Prostate gland (tissue), 2 donors: Measurements from ENCODE around the gene GNA12. TPM values are rescaled to one million over a fixed set of nuclear protein-coding genes. Genes with fewer than 3 reads are reported as not detected.

Experiments used
- DNase-seq: peaks from one replicate; pipeline ENCODE4 v3.0.0-alpha.2; 2019; ENCODE audit warnings: low spot score
- H3K27ac ChIP-seq, 2 donors: fragments of 200-600 bp; sonication (generic); 2 replicates each; pipeline ENCODE4 v1.5.1; 2017 to 2019
- H3K27me3 ChIP-seq: fragments of 200-600 bp; sonication (generic); replicated peaks from 2 replicates; pipeline ENCODE4 v1.5.1; 2019; ENCODE audit not compliant: insufficient read depth
- H3K36me3 ChIP-seq, 2 donors: fragments of 200-600 bp; sonication (generic); 1 replicate in 1 of 2; 2 replicates in 1 of 2; pipeline versions ENCODE4 v1.5.1 to v1.8.1; 2017 to 2019
- H3K4me1 ChIP-seq: fragments of 200-600 bp; sonication (generic); replicated peaks from 2 replicates; pipeline ENCODE4 v1.5.1; 2019
- H3K4me3 ChIP-seq, 2 donors: fragments of 200-600 bp; sonication (generic); 2 replicates each; pipeline ENCODE4 v1.5.1; 2017 to 2019
- H3K9me3 ChIP-seq: fragments of 200-600 bp; sonication (generic); 2 replicates; pipeline ENCODE4 v1.5.1; 2017
- CTCF ChIP-seq, 4 experiments: fragments of 200-600 bp in 2 of 4; fragments of 450-650 bp in 2 of 4; sonication (generic) in 2 of 4; IDR thresholded peaks; 1 replicate in 3 of 4; 2 replicates in 1 of 4; pipeline ENCODE4 v1.5.1; 2016 to 2019; ENCODE audit warnings: antibody characterized with exemption in 4 of 4, mild to moderate bottlenecking in 2 of 4, moderate library complexity in 2 of 4
- POLR2A ChIP-seq: fragments of 450-650 bp; IDR thresholded peaks from one replicate; pipeline ENCODE4 v1.6.1; 2016; ENCODE audit warnings: antibody characterized with exemption, mild to moderate bottlenecking
- POLR2AphosphoS5 ChIP-seq: sonication (generic); formaldehyde crosslinking; IDR thresholded peaks from one replicate; pipeline ENCODE4 v1.6.1; 2017; ENCODE audit warnings: antibody characterized with exemption
- WGBS: methylation state at CpG from one replicate; pipeline ENCODE4 v1.1.5; 2018; 5-methylcytosine and 5-hydroxymethylcytosine counted together
- intact Hi-C: fragments of 100-400 bp; cut with DNase I; formaldehyde crosslinking; loops from one replicate; pipeline ENCODE4 v1.14.2; 2022
- total RNA-seq, 2 donors: library from RNA; depleted of rRNA; stranded (reverse); fragments of >200 nt; gene quantifications; one replicate each; pipeline ENCODE4 v1.1.0, GENCODE V29; 2016

GNA12 gene
- total RNA-seq, 2 donors from 2014 or later, result 22.6 to 102 TPM

GRCh38 chr7:2774280-2774679 is 69.8 kb downstream of the GNA12 start:
- Histone ChIP-seq H3K27ac (no peak overlapping the region), H3K4me1 (no peaks in the 10 kb centered on the region), H3K36me3 (no peaks in the 10 kb centered on the region), H3K4me3 (no peak overlapping the region), H3K9me3 (no peaks in the 10 kb centered on the region), H3K27me3 (no peaks in the 10 kb centered on the region)
- TF ChIP-seq POLR2AphosphoS5, result no peak
- TF ChIP-seq CTCF (IDR thresholded peaks at IDR 0.05), result no peak
- no peak for TF ChIP-seq POLR2A
- no peak for DNase-seq
- intact Hi-C loops, result no loop called here
- 62% methylated on average over 6 of the region's 6 CpGs for WGBS

GRCh38 chr7:2773608-2774007 is 70.5 kb downstream of the GNA12 start:
- TF ChIP-seq POLR2A (no peak), CTCF (IDR thresholded peaks at IDR 0.05) (no peak), POLR2AphosphoS5 (no peak)
- no peaks in the 10 kb centered on the region for H3K4me1 ChIP-seq
- H3K27me3 ChIP-seq, result no peaks in the 10 kb centered on the region
- no peaks in the 10 kb centered on the region for H3K36me3 ChIP-seq
- intact Hi-C loops, result no loop called here
- no peaks in the 10 kb centered on the region for H3K9me3 ChIP-seq
- no peak for DNase-seq
- H3K27ac ChIP-seq, result no peak overlapping the region
- H3K4me3 ChIP-seq, result no peak overlapping the region
- WGBS, result 96% methylated on average over 11 of the region's 11 CpGs

GRCh38 chr7:2771274-2771731 is 72.8 kb downstream of the GNA12 start:
- H3K36me3 ChIP-seq, result no peaks in the 10 kb centered on the region
- H3K27me3 ChIP-seq, result no peaks in the 10 kb centered on the region
- WGBS, result 88% methylated on average over 6 of the region's 6 CpGs
- H3K27ac ChIP-seq, result no peak overlapping the region
- no peaks in the 10 kb centered on the region for H3K4me1 ChIP-seq
- intact Hi-C loops, result no loop called here
- no peak overlapping the region for H3K4me3 ChIP-seq
- DNase-seq, result no peak
- H3K9me3 ChIP-seq, result no peaks in the 10 kb centered on the region
- TF ChIP-seq POLR2A (no peak), CTCF (IDR thresholded peaks at IDR 0.05) (no peak), POLR2AphosphoS5 (no peak)

GRCh38 chr7:2764621-2765020 is 79.5 kb downstream of the GNA12 start:
- Histone ChIP-seq H3K27me3 (no peaks in the 10 kb centered on the region), H3K36me3 (no peaks in the 10 kb centered on the region), H3K4me3 (no peak overlapping the region), H3K4me1 (no peaks in the 10 kb centered on the region), H3K27ac (no peak overlapping the region), H3K9me3 (no peaks in the 10 kb centered on the region)
- 94% methylated on average over 11 of the region's 11 CpGs for WGBS
- intact Hi-C loops, result no loop called here
- no peak for DNase-seq
- TF ChIP-seq POLR2AphosphoS5, result no peak
- no peak for TF ChIP-seq CTCF (IDR thresholded peaks at IDR 0.05)
- TF ChIP-seq POLR2A, result no peak

- Histone ChIP-seq H3K4me3 (no peak overlapping the region), H3K4me1 (no peaks in the 10 kb centered on the region), H3K27me3 (no peaks in the 10 kb centered on the region), H3K9me3 (no peaks in the 10 kb centered on the region), H3K36me3 (no peaks in the 10 kb centered on the region), H3K27ac (peak overlapping the region; percentile 27 to 52)
- 86% methylated on average over 6 of the region's 6 CpGs for WGBS
- DNase-seq, result no peak
- no peak for TF ChIP-seq POLR2AphosphoS5
- TF ChIP-seq CTCF (IDR thresholded peaks at IDR 0.05), result no peak
- no peak for TF ChIP-seq POLR2A
- intact Hi-C loops, result loop anchor here (2.0 kb wide), 1 partner anchor 31 kb away; no protein-coding TSS in a partner anchor
Observed at GRCh38 chr7:2763597-2763996, 80.5 kb downstream of the GNA12 start.
